Neural crest cell (in vitro differentiated cells): Measurements from ENCODE around the gene PGA4. TPM values are rescaled to one million over a fixed set of nuclear protein-coding genes. Genes with fewer than 3 reads are reported as not detected.

Source experiments
- DNase-seq: peaks from one replicate; pipeline ENCODE4 v3.0.0; 2021; ENCODE audit warnings: low read depth, mixed read lengths, low spot score
- H3K27ac Mint-ChIP-seq: one replicate; pipeline ENCODE4 v1.8.0; 2021; ENCODE audit warnings: mild to moderate bottlenecking, mixed read lengths; ENCODE audit not compliant: unreplicated experiment
- H3K27me3 Mint-ChIP-seq: 2 replicates; pipeline ENCODE4 v1.8.0; 2021; ENCODE audit warnings: low read depth, mild to moderate bottlenecking, mixed read lengths
- H3K36me3 Mint-ChIP-seq: 2 replicates; pipeline ENCODE4 v1.8.0; 2021; ENCODE audit warnings: low read depth, mild to moderate bottlenecking, mixed read lengths
- H3K4me1 Mint-ChIP-seq: 2 replicates; pipeline ENCODE4 v1.8.0; 2021; ENCODE audit warnings: mixed read lengths
- H3K4me3 Mint-ChIP-seq: one replicate; pipeline ENCODE4 v1.8.0; 2021; ENCODE audit warnings: mild to moderate bottlenecking, mixed read lengths
- H3K9me3 Mint-ChIP-seq: 2 replicates; pipeline ENCODE4 v1.8.0; 2021; ENCODE audit warnings: mixed read lengths
- CTCF ChIP-seq: fragments of 200-600 bp; sonication (generic); conservative IDR thresholded peaks from 2 replicates; pipeline ENCODE4 v1.5.0; 2021; ENCODE audit warnings: antibody characterized with exemption, mild to moderate bottlenecking
- total RNA-seq: library from RNA; stranded (reverse); gene quantifications from 2 replicates; pipeline ENCODE4 v1.2.1, GENCODE V29; 2021

PGA4 gene
- total RNA-seq, 1 donor from 2014 or later = not detected

DNA sequence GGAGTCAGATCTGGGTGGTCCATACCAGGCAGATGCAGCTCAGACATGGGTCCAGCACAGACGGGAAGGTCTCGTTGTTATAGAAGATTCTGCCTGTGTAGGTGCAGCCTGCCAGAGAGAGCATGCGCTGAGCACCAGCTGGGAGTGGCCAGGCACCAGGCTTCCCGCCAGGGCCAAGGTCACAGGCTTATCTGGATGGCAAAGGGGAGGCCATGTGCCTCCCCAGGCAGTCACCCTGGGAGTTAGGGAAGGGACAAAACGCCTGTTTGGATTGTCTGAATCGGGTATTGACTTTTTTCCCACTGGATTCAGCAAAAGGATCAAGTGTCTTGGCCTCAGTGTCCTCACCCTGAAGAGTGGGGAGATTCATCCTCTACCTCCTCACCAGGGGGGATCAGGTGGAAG lies 45.3 kb downstream of the PGA4 start:
- no peak overlapping the region for H3K27ac Mint-ChIP-seq
- TF ChIP-seq CTCF = no peak
- H3K36me3 Mint-ChIP-seq = peaks cover 12% of the 10 kb centered on the region
- H3K27me3 Mint-ChIP-seq = no peaks in the 10 kb centered on the region
- no peaks in the 10 kb centered on the region for H3K4me1 Mint-ChIP-seq
- DNase-seq = no peak
- H3K4me3 Mint-ChIP-seq = no peak overlapping the region
- no peaks in the 10 kb centered on the region for H3K9me3 Mint-ChIP-seq

DNA sequence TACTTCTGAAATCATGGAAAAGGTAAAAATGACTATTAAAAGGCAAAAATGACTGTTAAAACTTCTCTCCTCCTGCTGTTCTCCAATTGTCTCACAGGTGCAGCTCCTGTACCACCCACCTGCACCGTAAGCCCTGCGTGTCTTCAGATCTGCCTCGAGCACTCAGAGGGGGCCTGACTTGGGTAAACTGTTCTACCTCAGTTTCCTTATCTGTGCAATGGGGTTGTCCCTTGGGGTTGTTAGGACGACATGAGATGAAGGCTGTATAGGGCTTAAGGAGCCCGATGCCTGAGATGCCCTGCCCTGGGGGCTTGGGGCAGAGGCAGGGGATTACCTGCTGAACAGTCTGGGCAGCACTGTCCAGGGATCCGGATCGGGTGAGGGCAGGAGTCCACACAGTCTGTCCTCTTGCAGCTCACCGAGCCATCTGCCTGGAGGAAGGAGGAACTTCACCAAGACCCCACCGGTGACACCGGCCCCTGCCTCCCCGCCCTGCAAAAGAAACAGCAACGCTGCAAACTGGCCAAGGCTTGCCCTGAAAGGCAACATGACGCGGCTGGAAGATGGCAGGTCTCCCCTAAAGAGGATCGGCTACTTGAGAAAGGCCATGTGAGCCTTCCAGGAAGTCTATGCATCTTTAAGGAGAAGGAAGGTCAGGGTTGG lies 46.6 kb downstream of the PGA4 start:
- Mint-ChIP-seq H3K4me3 (no peak overlapping the region), H3K27ac (no peak overlapping the region), H3K9me3 (no peaks in the 10 kb centered on the region), H3K27me3 (no peaks in the 10 kb centered on the region), H3K36me3 (peaks cover 8% of the 10 kb centered on the region), H3K4me1 (no peaks in the 10 kb centered on the region)
- DNase-seq = no peak
- TF ChIP-seq CTCF = no peak

DNA sequence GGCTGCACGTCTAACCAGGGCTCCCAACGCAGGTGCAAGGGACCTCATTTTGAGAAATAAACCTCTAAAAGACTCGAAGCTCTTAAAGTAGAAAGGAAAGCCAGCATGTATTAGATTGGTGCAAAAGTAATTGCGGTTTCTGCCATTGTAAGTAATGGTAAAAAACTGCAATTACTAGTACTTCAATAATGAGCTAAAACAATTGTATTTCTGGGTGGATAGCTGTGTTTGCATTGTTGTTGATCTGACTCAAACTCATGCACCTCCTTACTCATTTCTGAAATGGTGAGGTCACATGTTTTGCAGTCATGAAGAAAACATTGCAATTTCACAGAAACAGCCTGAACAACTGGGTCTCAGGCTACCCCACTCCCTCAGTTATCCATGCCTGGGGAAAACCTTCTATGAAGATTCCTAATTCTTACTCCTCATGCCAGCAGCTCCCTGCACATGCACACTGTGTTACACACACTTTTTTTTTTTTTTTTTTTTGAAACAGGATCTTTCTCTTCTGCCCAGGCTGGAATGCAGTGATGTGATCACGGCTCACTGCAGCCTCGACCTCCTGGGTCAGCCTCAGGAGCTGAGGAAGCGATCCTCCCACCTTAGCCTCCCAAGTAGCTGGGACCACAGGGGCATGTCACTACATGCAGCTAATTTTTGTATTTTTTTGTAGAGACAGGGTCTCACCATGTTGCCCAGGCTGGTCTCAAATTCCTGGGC lies 48.4 kb downstream of the PGA4 start:
- H3K36me3 Mint-ChIP-seq = peaks cover 4% of the 10 kb centered on the region
- TF ChIP-seq CTCF = no peak
- no peak overlapping the region for H3K27ac Mint-ChIP-seq
- no peak for DNase-seq
- H3K4me3 Mint-ChIP-seq = no peak overlapping the region
- no peaks in the 10 kb centered on the region for H3K9me3 Mint-ChIP-seq
- no peaks in the 10 kb centered on the region for H3K4me1 Mint-ChIP-seq
- H3K27me3 Mint-ChIP-seq = no peaks in the 10 kb centered on the region

- Mint-ChIP-seq H3K4me1 (peaks cover under 1% of the 10 kb centered on the region), H3K4me3 (no peak overlapping the region)
These were observed 50.6 kb downstream of the PGA4 start for GRCh38 chr11:61272731-61273130.

More at GRCh38 chr11:61272731-61273130, 50.6 kb downstream of the PGA4 start:
- Mint-ChIP-seq H3K27me3 (no peaks in the 10 kb centered on the region), H3K27ac (no peak overlapping the region), H3K36me3 (peaks cover under 1% of the 10 kb centered on the region), H3K9me3 (no peaks in the 10 kb centered on the region)
- no peak for DNase-seq
- TF ChIP-seq CTCF = no peak
